ENCODE data around the gene SHISA9.

DNA sequence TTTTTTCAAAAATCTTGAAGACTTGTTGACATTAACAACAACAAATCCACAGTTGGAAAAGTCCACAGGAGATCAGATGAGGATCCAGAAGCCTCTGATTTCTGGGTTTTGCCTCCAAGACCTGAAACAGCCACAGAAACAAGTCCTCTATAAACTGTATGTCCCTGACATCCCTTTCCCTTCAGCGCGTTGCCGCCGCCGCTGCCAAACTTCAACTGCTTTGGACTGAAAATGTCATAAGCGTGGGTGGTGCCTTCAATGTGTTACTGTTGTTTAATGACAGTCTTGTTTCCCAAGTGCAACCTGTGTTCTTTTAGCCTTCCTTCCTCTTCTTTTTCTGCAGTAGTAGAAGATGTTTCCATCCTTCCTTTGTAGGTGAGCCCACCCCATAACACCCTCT is 334.9 kb downstream of the SHISA9 start:
- TF ChIP-seq, protein P1, sequence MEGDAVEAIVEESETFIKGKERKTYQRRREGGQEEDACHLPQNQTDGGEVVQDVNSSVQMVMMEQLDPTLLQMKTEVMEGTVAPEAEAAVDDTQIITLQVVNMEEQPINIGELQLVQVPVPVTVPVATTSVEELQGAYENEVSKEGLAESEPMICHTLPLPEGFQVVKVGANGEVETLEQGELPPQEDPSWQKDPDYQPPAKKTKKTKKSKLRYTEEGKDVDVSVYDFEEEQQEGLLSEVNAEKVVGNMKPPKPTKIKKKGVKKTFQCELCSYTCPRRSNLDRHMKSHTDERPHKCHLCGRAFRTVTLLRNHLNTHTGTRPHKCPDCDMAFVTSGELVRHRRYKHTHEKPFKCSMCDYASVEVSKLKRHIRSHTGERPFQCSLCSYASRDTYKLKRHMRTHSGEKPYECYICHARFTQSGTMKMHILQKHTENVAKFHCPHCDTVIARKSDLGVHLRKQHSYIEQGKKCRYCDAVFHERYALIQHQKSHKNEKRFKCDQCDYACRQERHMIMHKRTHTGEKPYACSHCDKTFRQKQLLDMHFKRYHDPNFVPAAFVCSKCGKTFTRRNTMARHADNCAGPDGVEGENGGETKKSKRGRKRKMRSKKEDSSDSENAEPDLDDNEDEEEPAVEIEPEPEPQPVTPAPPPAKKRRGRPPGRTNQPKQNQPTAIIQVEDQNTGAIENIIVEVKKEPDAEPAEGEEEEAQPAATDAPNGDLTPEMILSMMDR (IDR thresholded peaks at IDR 0.05; ENCODE audit: low read depth, low read length): no peak
- TF ChIP-seq POLR2A (IDR thresholded peaks at IDR 0.05; ENCODE audit: extremely low read depth, insufficient read length): no peak

All from NB4 (cell line).